SK-N-MC (cell line): ENCODE measurements around the gene PPP6R3.

Source experiments
- EZH2 ChIP-seq: fragments of 200-600 bp; sonication (generic); IDR thresholded peaks from one replicate; pipeline ENCODE4 v1.6.1; 2017; ENCODE audit warnings: antibody characterized with exemption
- POLR2AphosphoS5 ChIP-seq: IDR thresholded peaks from 2 replicates; pipeline ENCODE4 v1.6.1; 2012; ENCODE audit warnings: mild to moderate bottlenecking, low read depth, low read length, borderline replicate concordance

DNA sequence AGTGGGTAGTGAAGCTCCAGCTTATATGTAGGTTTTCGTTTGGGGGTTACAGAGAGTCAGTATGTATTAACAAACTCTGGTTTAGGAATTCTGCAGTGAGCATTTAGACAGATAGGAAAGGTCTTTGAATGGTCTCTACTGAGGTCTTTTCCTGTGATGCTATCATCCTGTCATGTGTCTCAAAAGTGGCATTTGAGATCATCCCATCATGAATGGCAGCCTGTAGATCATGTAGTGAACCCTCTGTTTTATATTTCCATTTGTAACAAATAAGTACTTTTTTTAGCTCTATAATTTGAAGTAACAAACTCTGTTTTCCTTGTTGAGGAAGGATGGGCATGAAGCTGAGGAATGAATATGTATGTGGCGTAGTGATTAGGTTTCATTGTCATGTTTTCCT, 76.2 kb downstream of the PPP6R3 start:
- TF ChIP-seq EZH2, result no peak
- TF ChIP-seq POLR2AphosphoS5, result no peak
